Lower leg skin (tissue), 3 donors: ENCODE measurements around the gene PIEZO2.

Source experiments
- POLR2A ChIP-seq, 2 donors: fragments of 450-650 bp; IDR thresholded peaks; one replicate each; pipeline ENCODE4 v1.6.1; 2016 to 2017; ENCODE audit warnings: antibody characterized with exemption in 2 of 2, mild to moderate bottlenecking in 1 of 2, moderate library complexity in 1 of 2
- TF ChIP-seq, protein P1 (sequence below), 3 donors: fragments of 450-650 bp; IDR thresholded peaks; one replicate each; pipeline ENCODE4 v1.5.1; 2016; ENCODE audit warnings: antibody characterized with exemption in 3 of 3, mild to moderate bottlenecking in 3 of 3, moderate library complexity in 2 of 3

DNA sequence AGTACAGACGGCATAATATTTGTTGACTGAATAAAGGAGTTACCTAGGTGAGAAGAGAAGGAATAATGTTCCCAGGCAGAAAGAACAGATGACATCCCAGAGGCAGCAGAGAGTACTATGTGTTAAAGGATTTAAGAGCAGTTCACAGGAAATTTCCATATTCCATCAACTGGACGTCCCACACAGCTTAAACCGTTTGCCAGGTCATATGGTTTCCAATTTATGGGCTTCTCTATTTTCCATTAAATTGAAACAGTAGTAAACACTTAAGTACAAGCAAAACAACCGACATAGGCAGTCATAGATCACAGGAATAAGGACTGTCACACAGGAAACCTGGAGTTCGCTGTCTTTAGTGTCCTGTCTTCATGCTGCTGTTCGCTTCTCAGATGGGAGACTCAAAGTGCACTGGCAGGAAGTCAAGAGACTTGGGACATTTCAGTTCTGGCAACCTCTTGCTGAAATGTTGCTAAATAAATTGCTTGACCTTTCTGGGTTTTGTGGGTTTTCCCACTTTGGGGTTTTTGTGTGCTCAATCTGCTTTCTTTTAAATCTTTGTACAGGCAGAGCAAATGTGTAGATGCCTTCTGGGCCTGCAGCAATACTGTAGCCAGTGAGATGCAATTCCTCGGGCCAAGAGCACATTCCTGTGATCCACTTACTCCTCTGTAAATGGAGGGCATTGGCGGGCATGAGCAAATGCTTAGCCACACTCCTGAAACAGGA is 5.8 kb upstream of the PIEZO2 start:
- no peak for TF ChIP-seq POLR2A (IDR thresholded peaks at IDR 0.05)
- TF ChIP-seq, protein P1, sequence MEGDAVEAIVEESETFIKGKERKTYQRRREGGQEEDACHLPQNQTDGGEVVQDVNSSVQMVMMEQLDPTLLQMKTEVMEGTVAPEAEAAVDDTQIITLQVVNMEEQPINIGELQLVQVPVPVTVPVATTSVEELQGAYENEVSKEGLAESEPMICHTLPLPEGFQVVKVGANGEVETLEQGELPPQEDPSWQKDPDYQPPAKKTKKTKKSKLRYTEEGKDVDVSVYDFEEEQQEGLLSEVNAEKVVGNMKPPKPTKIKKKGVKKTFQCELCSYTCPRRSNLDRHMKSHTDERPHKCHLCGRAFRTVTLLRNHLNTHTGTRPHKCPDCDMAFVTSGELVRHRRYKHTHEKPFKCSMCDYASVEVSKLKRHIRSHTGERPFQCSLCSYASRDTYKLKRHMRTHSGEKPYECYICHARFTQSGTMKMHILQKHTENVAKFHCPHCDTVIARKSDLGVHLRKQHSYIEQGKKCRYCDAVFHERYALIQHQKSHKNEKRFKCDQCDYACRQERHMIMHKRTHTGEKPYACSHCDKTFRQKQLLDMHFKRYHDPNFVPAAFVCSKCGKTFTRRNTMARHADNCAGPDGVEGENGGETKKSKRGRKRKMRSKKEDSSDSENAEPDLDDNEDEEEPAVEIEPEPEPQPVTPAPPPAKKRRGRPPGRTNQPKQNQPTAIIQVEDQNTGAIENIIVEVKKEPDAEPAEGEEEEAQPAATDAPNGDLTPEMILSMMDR (IDR thresholded peaks at IDR 0.05), result no peak
